WERI-Rb-1 (cell line): ENCODE measurements around the gene ZNF185.

Experiments used
- DNase-seq: peaks from one replicate; pipeline ENCODE4 v3.0.0-alpha.2; 2020
- H3K27ac ChIP-seq: fragments of 250-450 bp; sonication (Bioruptor Pico); 2 replicates; pipeline ENCODE4 v1.5.1; 2020; ENCODE audit warnings: mild to moderate bottlenecking, moderate library complexity
- H3K27me3 ChIP-seq: fragments of 250-450 bp; sonication (Bioruptor Pico); 2 replicates; pipeline ENCODE4 v1.5.1; 2021; ENCODE audit warnings: mild to moderate bottlenecking, low read depth, moderate library complexity; ENCODE audit not compliant: insufficient read depth, severe bottlenecking
- H3K36me3 ChIP-seq: fragments of 250-450 bp; sonication (Bioruptor Pico); 2 replicates; pipeline ENCODE4 v1.5.1; 2020; ENCODE audit warnings: mild to moderate bottlenecking, moderate library complexity
- H3K4me3 ChIP-seq: 2 replicates; pipeline ENCODE4 v1.5.1; 2011; ENCODE audit warnings: low read depth, mild to moderate bottlenecking, control low read depth, low read length
- H3K9me3 ChIP-seq: fragments of 250-450 bp; sonication (Bioruptor Pico); 2 replicates; pipeline ENCODE4 v1.5.1; 2021; ENCODE audit warnings: mild to moderate bottlenecking, moderate library complexity; ENCODE audit not compliant: severe bottlenecking
- CTCF ChIP-seq: IDR thresholded peaks from 2 replicates; pipeline ENCODE4 v1.5.1; 2011; ENCODE audit warnings: low read depth, mild to moderate bottlenecking, control low read depth, inconsistent platforms, low read length

ZNF185 gene

GRCh38 chrX:152925835-152926234 lies 28.0 kb downstream of the ZNF185 start:
- no peak for TF ChIP-seq CTCF
- Histone ChIP-seq H3K9me3 (no peaks in the 10 kb centered on the region), H3K27ac (no peak overlapping the region), H3K4me3 (no peak overlapping the region), H3K36me3 (no peaks in the 10 kb centered on the region), H3K27me3 (peaks cover 6% of the 10 kb centered on the region)
- DNase-seq = no peak

- no peak overlapping the region for H3K4me3 ChIP-seq
- DNase-seq = peak; percentile 81
- peak; percentile 78 for TF ChIP-seq CTCF
- H3K27ac ChIP-seq = no peak overlapping the region
- no peaks in the 10 kb centered on the region for H3K9me3 ChIP-seq
- H3K36me3 ChIP-seq = no peaks in the 10 kb centered on the region
- peaks cover 6% of the 10 kb centered on the region for H3K27me3 ChIP-seq
Observed at GRCh38 chrX:152926279-152926678, 28.4 kb downstream of the ZNF185 start.

- no peak overlapping the region for H3K4me3 ChIP-seq
- peaks cover 6% of the 10 kb centered on the region for H3K27me3 ChIP-seq
- H3K36me3 ChIP-seq = no peaks in the 10 kb centered on the region
- no peak for TF ChIP-seq CTCF
- no peaks in the 10 kb centered on the region for H3K9me3 ChIP-seq
- DNase-seq = no peak
- H3K27ac ChIP-seq = no peak overlapping the region
Observed at GRCh38 chrX:152926923-152927322, 29.1 kb downstream of the ZNF185 start.

- no peak overlapping the region for H3K27ac ChIP-seq
- no peaks in the 10 kb centered on the region for H3K36me3 ChIP-seq
- no peak overlapping the region for H3K4me3 ChIP-seq
- H3K9me3 ChIP-seq = no peaks in the 10 kb centered on the region
- no peak for DNase-seq
- H3K27me3 ChIP-seq = peaks cover 6% of the 10 kb centered on the region
- no peak for TF ChIP-seq CTCF
Observed at GRCh38 chrX:152927858-152928760, 30.2 kb downstream of the ZNF185 start.

- TF ChIP-seq CTCF = no peak
- Histone ChIP-seq H3K27ac (no peak overlapping the region), H3K4me3 (no peak overlapping the region), H3K9me3 (no peaks in the 10 kb centered on the region), H3K36me3 (no peaks in the 10 kb centered on the region), H3K27me3 (peaks cover 6% of the 10 kb centered on the region)
- DNase-seq = no peak
Observed at GRCh38 chrX:152928761-152929400, 31.0 kb downstream of the ZNF185 start.
